ENCODE results near the gene DCAF11.
A peak's percentile ranks its signal among the peaks of the same experiment; 100 is the strongest.

DCAF11 gene

DNA sequence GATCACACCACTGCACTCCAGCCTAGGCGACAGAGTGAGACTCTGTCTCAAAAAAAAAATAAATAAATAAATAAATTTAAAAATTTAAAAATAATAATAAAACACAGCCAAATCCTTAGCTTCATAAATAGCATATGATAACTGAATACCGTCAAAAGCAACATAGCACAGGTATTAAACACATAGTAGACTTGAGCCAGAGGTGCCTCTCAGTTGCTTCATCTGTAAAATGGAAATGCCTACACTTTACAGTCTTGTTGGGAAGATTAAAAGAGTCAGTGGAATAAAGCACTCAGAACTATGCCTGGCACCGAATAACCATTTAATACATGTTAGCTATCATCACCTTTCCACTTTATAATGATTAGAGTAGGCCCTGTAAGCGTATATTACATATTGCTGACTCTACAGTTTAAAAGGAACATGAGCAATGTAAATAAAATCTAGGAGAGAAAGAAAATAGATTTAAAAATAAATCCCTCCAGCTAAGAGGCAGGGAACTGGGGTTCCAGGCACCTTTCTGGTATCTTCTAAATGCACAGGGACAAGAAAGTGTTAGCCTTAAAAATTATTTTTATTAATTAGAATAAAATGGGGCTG is 7.8 kb upstream of the DCAF11 start:
- TF ChIP-seq, protein P1, sequence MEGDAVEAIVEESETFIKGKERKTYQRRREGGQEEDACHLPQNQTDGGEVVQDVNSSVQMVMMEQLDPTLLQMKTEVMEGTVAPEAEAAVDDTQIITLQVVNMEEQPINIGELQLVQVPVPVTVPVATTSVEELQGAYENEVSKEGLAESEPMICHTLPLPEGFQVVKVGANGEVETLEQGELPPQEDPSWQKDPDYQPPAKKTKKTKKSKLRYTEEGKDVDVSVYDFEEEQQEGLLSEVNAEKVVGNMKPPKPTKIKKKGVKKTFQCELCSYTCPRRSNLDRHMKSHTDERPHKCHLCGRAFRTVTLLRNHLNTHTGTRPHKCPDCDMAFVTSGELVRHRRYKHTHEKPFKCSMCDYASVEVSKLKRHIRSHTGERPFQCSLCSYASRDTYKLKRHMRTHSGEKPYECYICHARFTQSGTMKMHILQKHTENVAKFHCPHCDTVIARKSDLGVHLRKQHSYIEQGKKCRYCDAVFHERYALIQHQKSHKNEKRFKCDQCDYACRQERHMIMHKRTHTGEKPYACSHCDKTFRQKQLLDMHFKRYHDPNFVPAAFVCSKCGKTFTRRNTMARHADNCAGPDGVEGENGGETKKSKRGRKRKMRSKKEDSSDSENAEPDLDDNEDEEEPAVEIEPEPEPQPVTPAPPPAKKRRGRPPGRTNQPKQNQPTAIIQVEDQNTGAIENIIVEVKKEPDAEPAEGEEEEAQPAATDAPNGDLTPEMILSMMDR (IDR thresholded peaks at IDR 0.05): no peak
- Histone ChIP-seq H3K4me3 (no peak overlapping the region), H3K27ac (no peak overlapping the region)
- no peak for DNase-seq (ENCODE audit: low spot score)

DNA sequence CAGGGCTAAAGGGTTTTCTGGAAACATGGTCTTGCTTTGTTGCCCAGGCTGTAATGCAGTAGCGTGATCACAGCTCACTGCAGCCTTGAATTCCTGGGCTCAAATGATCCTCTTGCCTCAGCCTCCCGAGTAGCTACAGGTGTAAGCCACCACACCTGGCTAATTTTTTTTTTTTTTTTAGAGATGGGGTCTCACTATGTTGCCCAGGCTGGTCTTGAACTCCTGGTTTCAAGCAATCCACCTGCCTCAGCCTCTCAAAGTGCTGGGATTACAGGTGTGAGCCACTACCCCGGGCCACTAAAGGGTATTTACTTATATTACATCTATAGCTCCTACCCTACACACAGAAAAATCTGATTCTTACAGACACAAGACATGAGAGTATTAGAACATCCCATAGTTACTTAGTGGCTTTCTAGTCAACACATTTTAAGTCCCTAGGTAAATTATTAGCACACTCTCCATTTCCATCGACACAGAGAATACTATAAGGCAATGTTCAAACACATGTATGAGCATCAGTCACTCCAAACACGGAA is 6.2 kb upstream of the DCAF11 start:
- H3K27ac ChIP-seq: peak overlapping the region in 1 of 2 donors; percentile 30
- TF ChIP-seq, protein P1 (IDR thresholded peaks at IDR 0.05): no peak
- no peak overlapping the region for H3K4me3 ChIP-seq
- DNase-seq (ENCODE audit: low spot score): no peak

DNA sequence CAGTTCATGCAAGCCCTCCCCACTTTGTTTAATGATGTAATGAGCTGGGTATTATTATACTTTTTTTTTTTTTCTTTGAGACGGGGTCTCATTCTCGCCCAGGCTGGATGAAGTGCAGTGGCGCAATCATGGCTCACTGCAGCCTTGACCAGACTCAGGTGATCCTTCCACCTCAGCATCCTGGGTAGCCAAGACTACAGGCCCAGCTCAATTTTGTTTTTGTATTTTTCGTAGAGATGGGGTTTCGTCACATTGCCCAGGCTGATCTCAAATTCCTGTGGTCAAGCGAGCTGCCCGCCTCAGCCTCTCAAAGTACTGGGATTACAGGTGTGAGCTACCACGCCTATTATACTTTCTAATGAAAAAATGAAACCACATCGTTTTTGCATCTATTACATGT is 4.5 kb upstream of the DCAF11 start:
- TF ChIP-seq, protein P1 (IDR thresholded peaks at IDR 0.05): no peak
- no peak for DNase-seq (ENCODE audit: low spot score)
- Histone ChIP-seq H3K27ac (no peak overlapping the region), H3K4me3 (no peak overlapping the region)

DNA sequence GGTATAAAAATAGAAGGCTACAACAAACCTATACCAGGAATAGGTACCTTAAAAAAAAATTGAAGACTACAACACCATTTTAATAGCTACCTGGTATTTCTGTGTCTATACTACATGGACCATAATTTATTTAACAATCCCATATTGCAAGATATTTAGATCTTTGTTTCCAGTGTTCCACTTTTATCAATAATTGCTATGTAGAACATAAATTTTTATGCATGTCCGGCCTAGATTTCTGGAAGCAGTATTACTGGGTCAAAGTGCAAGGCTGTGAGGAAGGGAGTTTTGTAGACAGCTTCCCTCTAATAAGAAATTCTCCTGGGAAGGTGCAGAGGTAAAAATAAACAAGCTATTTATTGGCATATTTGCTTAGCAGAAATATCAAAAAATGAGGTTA is 4.1 kb upstream of the DCAF11 start:
- H3K4me3 ChIP-seq: no peak overlapping the region
- DNase-seq (ENCODE audit: low spot score): no peak
- no peak overlapping the region for H3K27ac ChIP-seq
- TF ChIP-seq, protein P1 (IDR thresholded peaks at IDR 0.05): no peak

DNA sequence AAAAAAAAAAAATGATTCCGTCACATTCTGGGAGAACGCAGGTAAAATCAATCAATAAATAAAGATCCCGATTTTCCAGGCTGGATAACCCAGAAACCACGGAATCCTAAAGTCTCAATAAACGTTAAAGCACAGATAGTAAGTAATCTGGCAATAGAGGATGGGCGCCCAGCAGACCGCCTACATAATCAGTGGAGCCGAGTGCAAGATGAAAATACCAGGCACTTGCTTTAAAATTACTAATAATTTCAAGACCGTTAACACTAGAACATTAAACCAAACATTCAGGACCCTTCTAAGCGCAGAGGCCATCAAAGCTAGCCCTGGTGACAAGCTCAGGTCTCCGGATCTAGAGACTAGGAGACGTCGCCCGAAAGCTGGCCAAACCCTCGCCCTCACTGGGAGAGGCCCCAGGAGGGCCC is 1.2 kb upstream of the DCAF11 start:
- H3K27ac ChIP-seq: peak overlapping the region; percentile 96 to 98
- DNase-seq (ENCODE audit: low spot score): no peak
- TF ChIP-seq, protein P1 (IDR thresholded peaks at IDR 0.05): no peak
- H3K4me3 ChIP-seq: peak overlapping the region; percentile 82

DNA sequence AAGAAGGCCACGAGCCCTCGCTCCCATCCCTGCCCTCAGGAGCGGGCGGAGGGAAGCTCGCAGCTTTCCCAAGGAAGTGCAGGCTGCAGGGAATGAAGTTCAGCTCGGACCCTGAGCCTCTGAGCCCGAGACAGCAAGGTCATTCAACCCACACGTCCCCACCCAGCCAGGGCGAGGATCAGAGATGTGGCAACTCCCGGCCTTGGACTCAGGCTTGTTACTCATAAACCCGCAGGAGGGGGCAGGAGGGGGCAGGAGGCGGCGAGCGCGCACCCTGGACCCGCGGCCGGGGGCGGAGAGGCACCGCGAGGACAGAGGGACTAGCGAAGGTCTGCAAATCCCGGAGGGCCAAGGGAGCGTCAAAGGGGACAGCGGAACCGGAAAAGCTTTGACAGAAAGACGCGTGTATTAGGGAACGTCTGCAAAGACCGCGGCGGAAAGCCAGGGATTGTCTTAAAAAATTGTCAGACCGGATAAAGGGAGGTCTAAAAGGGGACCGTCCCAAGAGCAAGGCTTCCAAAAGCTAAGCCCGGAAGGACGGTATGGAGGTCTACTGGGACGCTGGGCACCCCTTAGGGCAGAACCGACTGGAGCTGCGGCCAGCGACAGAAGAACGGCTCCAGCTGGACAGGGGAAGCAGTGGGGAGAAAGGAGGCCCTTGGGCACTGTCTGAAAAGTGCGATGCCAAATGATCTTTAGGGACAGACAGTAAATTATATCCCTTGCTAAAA is 611 bp upstream of the DCAF11 start:
- peak; percentile 96 for DNase-seq (ENCODE audit: low spot score)
- TF ChIP-seq, protein P1 (IDR thresholded peaks at IDR 0.05): no peak
- Histone ChIP-seq H3K27ac (peak overlapping the region; percentile 96 to 98), H3K4me3 (peak overlapping the region; percentile 82)
